Lung (tissue), 12 donors: ENCODE data around the gene HLA-DRA. TPM values are rescaled to one million over a fixed set of nuclear protein-coding genes. Genes with fewer than 3 reads are reported as not detected.
A peak's percentile ranks its signal among the peaks of the same experiment; 100 is the strongest.

Source experiments
- ATAC-seq: fragments of 200-7000 bp; cut with Tn5 transposase; one replicate; pipeline ENCODE4 v1.9.1; 2020; ENCODE audit warnings: moderate number of reproducible peaks; ENCODE audit not compliant: insufficient read depth, low FRiP score
- DNase-seq, 3 donors: peaks; one replicate each; pipeline ENCODE4 v3.0.0-alpha.2; 2013 to 2017
- H3K27ac ChIP-seq, 2 donors: one replicate each; pipeline ENCODE4 v1.5.1; 2013; ENCODE audit warnings: mild to moderate bottlenecking in 2 of 2, moderate library complexity in 2 of 2, control low read depth in 1 of 2, inconsistent platforms in 1 of 2, low read depth in 1 of 2, low read length in 1 of 2
- H3K27me3 ChIP-seq, 3 donors: one replicate each; pipeline ENCODE4 v1.5.1; 2013; ENCODE audit warnings: low read length in 2 of 3; ENCODE audit not compliant: control insufficient read depth in 3 of 3, insufficient read depth in 3 of 3
- H3K36me3 ChIP-seq, 4 donors: one replicate each; pipeline ENCODE4 v1.5.1; 2013; ENCODE audit warnings: low read length in 4 of 4, mild to moderate bottlenecking in 1 of 4, moderate library complexity in 1 of 4; ENCODE audit not compliant: control insufficient read depth in 4 of 4, insufficient read depth in 4 of 4
- H3K4me1 ChIP-seq, 5 donors: one replicate each; pipeline ENCODE4 v1.5.1; 2013; ENCODE audit warnings: low read length in 5 of 5, mild to moderate bottlenecking in 2 of 5, moderate library complexity in 1 of 5; ENCODE audit not compliant: control insufficient read depth in 5 of 5, insufficient read depth in 5 of 5
- H3K4me3 ChIP-seq: one replicate; pipeline ENCODE4 v1.5.1; 2013; ENCODE audit warnings: mild to moderate bottlenecking, control low read depth, moderate library complexity
- H3K9ac ChIP-seq, 2 donors: one replicate each; pipeline ENCODE4 v1.5.1; 2013; ENCODE audit warnings: low read length in 2 of 2, control low read depth in 1 of 2; ENCODE audit not compliant: insufficient read depth in 1 of 2
- H3K9me3 ChIP-seq, 4 donors: one replicate each; pipeline ENCODE4 v1.5.1; 2013; ENCODE audit warnings: low read length in 3 of 4, mild to moderate bottlenecking in 1 of 4, moderate library complexity in 1 of 4; ENCODE audit not compliant: control insufficient read depth in 4 of 4, insufficient read depth in 3 of 4
- CTCF ChIP-seq: IDR thresholded peaks from 2 replicates; pipeline ENCODE4 v1.5.1; 2012; ENCODE audit warnings: mild to moderate bottlenecking; ENCODE audit errors: control extremely low read depth, extremely low read depth
- WGBS, 2 donors: extraction: QIAGEN DNeasy Blood & Tissue Kit; methylation state at CpG; one replicate each; pipeline ENCODE4 v1.1.7; 2013; 5-methylcytosine and 5-hydroxymethylcytosine counted together
- polyA plus RNA-seq, 2 donors: library from polyadenylated mRNA; stranded (reverse); fragments of 200-250 nt; gene quantifications; one replicate each; pipeline ENCODE4 v1.2.1, GENCODE V29; 2013
- total RNA-seq, 2 donors: library from RNA; depleted of rRNA in 1 of 2; stranded (reverse); fragments of >200 nt in 1 of 2; gene quantifications; one replicate each; pipeline ENCODE4 v1.2.1, GENCODE V29; 2014 to 2021
- donor health status: control.
- donor health status: control.
- donor health status: Bipolar disorder and iron deficiency.
- donor health status: healthy.
- donor health status: DM: yes; HTN: yes; CAD: no.

Gene HLA-DRA
- total and polyA plus RNA-seq, 4 donors: 421 to 1,160 (median 875) TPM

- TF ChIP-seq CTCF: no peak
- Histone ChIP-seq H3K4me3 (no peak overlapping the region), H3K9me3 (no peaks in the 10 kb centered on the region), H3K4me1 (peaks cover 0 to 1% (median 0%) of the 10 kb centered on the region in 5 donors), H3K36me3 (no peaks in the 10 kb centered on the region), H3K9ac (no peak overlapping the region), H3K27ac (peak overlapping the region in 1 of 2 donors; percentile 84), H3K27me3 (peaks cover 0 to 10% (median 0%) of the 10 kb centered on the region in 3 donors)
- ATAC-seq (peak; percentile 48), DNase-seq (peak in 1 of 3 donors; percentile 13)
- 21 to 27% methylated on average over 2 of the region's 2 CpGs for WGBS, 2 donors
These were observed 2.5 kb upstream of the HLA-DRA start for GRCh38 chr6:32436995-32437836.

- H3K4me3 ChIP-seq: no peak overlapping the region
- peaks cover 0 to 7% (median 0%) of the 10 kb centered on the region in 4 donors for H3K36me3 ChIP-seq
- TF ChIP-seq CTCF: no peak
- H3K27ac ChIP-seq: peak overlapping the region in 1 of 2 donors; percentile 53
- peaks cover 0 to 3% (median 0%) of the 10 kb centered on the region in 5 donors for H3K4me1 ChIP-seq
- WGBS, 2 donors: 58 to 65% methylated on average over 1 of the region's 1 CpG
- no peak overlapping the region for H3K9ac ChIP-seq
- DNase-seq (no peak), ATAC-seq (no peak)
- peaks cover 0 to 10% (median 0%) of the 10 kb centered on the region in 3 donors for H3K27me3 ChIP-seq
- no peaks in the 10 kb centered on the region for H3K9me3 ChIP-seq
These were observed 548 bp upstream of the HLA-DRA start for GRCh38 chr6:32439139-32439538.

- no peaks in the 10 kb centered on the region for H3K27me3 ChIP-seq
- H3K27ac ChIP-seq: no peak overlapping the region
- H3K4me3 ChIP-seq: no peak overlapping the region
- peaks cover 0 to 7% (median 0%) of the 10 kb centered on the region in 4 donors for H3K36me3 ChIP-seq
- no peak for ATAC-seq
- peaks cover 0 to 3% (median 0%) of the 10 kb centered on the region in 5 donors for H3K4me1 ChIP-seq
- TF ChIP-seq CTCF: no peak
- H3K9me3 ChIP-seq: no peaks in the 10 kb centered on the region
- WGBS, 2 donors: 89 to 92% methylated on average over 7 of the region's 7 CpGs
- no peak for DNase-seq
- H3K9ac ChIP-seq: no peak overlapping the region
These were observed 2.6 kb downstream of the HLA-DRA start for GRCh38 chr6:32442243-32442667.
